Neural cell (in vitro differentiated cells): ENCODE measurements around the gene MMAB. TPM values are rescaled to one million over a fixed set of nuclear protein-coding genes. Genes with fewer than 3 reads are reported as not detected.

Experiments used
- H2AFZ ChIP-seq: fragments of 200-600, 300-800 bp; sonication (generic), shearing (Covaris generic); 2 replicates; pipeline ENCODE4 v1.6.0; 2014; ENCODE audit warnings: low read depth, mild to moderate bottlenecking, antibody characterized with exemption, low read length, moderate library complexity
- H3F3A ChIP-seq: fragments of 200-600 bp; shearing (Covaris generic); 2 replicates; pipeline ENCODE4 v1.6.1; 2016; ENCODE audit warnings: mild to moderate bottlenecking, moderate library complexity, mixed read lengths, antibody characterized with exemption, low read length; ENCODE audit not compliant: insufficient read depth, poor library complexity, severe bottlenecking
- H3K27ac ChIP-seq: fragments of 200-600, 300-800 bp; sonication (generic), shearing (Covaris generic); 2 replicates; pipeline ENCODE4 v1.5.1; 2014; ENCODE audit warnings: mild to moderate bottlenecking, low read length, moderate library complexity
- H3K27me3 ChIP-seq: fragments of 300-800, 200-600 bp; sonication (generic), shearing (Covaris generic); 2 replicates; pipeline ENCODE4 v1.6.0; 2014; ENCODE audit warnings: mild to moderate bottlenecking, low read depth, low read length, moderate library complexity; ENCODE audit not compliant: insufficient read depth
- H3K36me3 ChIP-seq: fragments of 300-800, 200-600 bp; sonication (generic), shearing (Covaris generic); 2 replicates; pipeline ENCODE4 v1.5.1; 2014; ENCODE audit warnings: mild to moderate bottlenecking, antibody characterized with exemption, low read length, moderate library complexity; ENCODE audit not compliant: insufficient read depth
- H3K4me2 ChIP-seq: fragments of 300-800, 200-600 bp; sonication (generic), shearing (Covaris generic); 2 replicates; pipeline ENCODE4 v1.6.0; 2014; ENCODE audit warnings: mild to moderate bottlenecking, low read length
- H3K4me3 ChIP-seq: fragments of 300-800, 200-600 bp; sonication (generic), shearing (Covaris generic); 2 replicates; pipeline ENCODE4 v1.5.1; 2014; ENCODE audit warnings: mild to moderate bottlenecking, low read length, moderate library complexity
- H3K79me2 ChIP-seq: fragments of 200-600 bp; shearing (Covaris generic); replicated peaks from 2 replicates; pipeline ENCODE4 v1.6.0; 2014; ENCODE audit warnings: mild to moderate bottlenecking, low read length, moderate library complexity; ENCODE audit not compliant: insufficient read depth
- H3K9ac ChIP-seq: fragments of 300-800, 200-600 bp; sonication (generic), shearing (Covaris generic); 2 replicates; pipeline ENCODE4 v1.6.1; 2016; ENCODE audit warnings: mild to moderate bottlenecking, low read length, mixed read lengths
- H3K9me2 ChIP-seq: fragments of 200-600 bp; shearing (Covaris generic); 2 replicates; pipeline ENCODE4 v1.6.1; 2016; ENCODE audit warnings: mild to moderate bottlenecking, low read length, mixed read lengths; ENCODE audit not compliant: insufficient read depth
- H3K9me3 ChIP-seq: fragments of 200-600, 300-800 bp; sonication (generic), shearing (Covaris generic); 2 replicates; pipeline ENCODE4 v1.6.1; 2016; ENCODE audit warnings: mild to moderate bottlenecking, mixed run types, low read length, moderate library complexity, mixed read lengths
- H4K20me1 ChIP-seq: fragments of 200-600 bp; shearing (Covaris generic); 2 replicates; pipeline ENCODE4 v1.6.1; 2016; ENCODE audit warnings: mild to moderate bottlenecking, mixed run types; ENCODE audit not compliant: insufficient read depth
- EP300 ChIP-seq: fragments of 450-650 bp; conservative IDR thresholded peaks from 2 replicates; pipeline ENCODE4 v1.6.1; 2014; ENCODE audit warnings: antibody characterized with exemption, mild to moderate bottlenecking, moderate library complexity; ENCODE audit not compliant: poor library complexity, severe bottlenecking
- EZH2 ChIP-seq: fragments of 200-600, 300-800 bp; shearing (Covaris generic), sonication (generic); IDR thresholded peaks from 2 replicates; pipeline ENCODE4 v1.6.1; 2014; ENCODE audit warnings: antibody characterized with exemption, low read length, borderline replicate concordance, mild to moderate bottlenecking; ENCODE audit not compliant: insufficient read depth, poor library complexity, severe bottlenecking
- MXI1 ChIP-seq: fragments of 450-650 bp; conservative IDR thresholded peaks from 2 replicates; pipeline ENCODE4 v1.6.1; 2014; ENCODE audit warnings: antibody characterized with exemption, mild to moderate bottlenecking; ENCODE audit not compliant: poor library complexity, severe bottlenecking
- POLR2AphosphoS5 ChIP-seq: IDR thresholded peaks from 2 replicates; pipeline ENCODE4 v1.6.1; 2012
- RAD21 ChIP-seq: fragments of 450-650 bp; conservative IDR thresholded peaks from 2 replicates; pipeline ENCODE4 v1.6.1; 2014; ENCODE audit warnings: antibody characterized with exemption, mild to moderate bottlenecking, moderate library complexity
- SMC3 ChIP-seq: fragments of 450-650 bp; conservative IDR thresholded peaks from 2 replicates; pipeline ENCODE4 v1.6.1; 2014; ENCODE audit warnings: antibody characterized with exemption, mild to moderate bottlenecking, moderate library complexity; ENCODE audit not compliant: poor library complexity
- TAF1 ChIP-seq: IDR thresholded peaks from 2 replicates; pipeline ENCODE4 v1.6.1; 2012; ENCODE audit warnings: low read depth
- polyA plus RNA-seq: library from polyadenylated mRNA; depleted of rRNA; stranded (reverse); fragments of >200 nt; gene quantifications from 2 replicates; pipeline ENCODE4 v1.2.3, GENCODE V29; 2014
- TF ChIP-seq, protein P1 (sequence below): fragments of 450-650 bp; IDR thresholded peaks from 2 replicates; pipeline ENCODE4 v1.5.1; 2014; ENCODE audit warnings: antibody characterized with exemption, mild to moderate bottlenecking, moderate library complexity; ENCODE audit not compliant: poor library complexity, severe bottlenecking
- TF ChIP-seq, protein P2 (sequence below): IDR thresholded peaks from 2 replicates; pipeline ENCODE4 v1.6.1; 2012; ENCODE audit warnings: borderline replicate concordance

Gene MMAB
- polyA plus RNA-seq, 1 donor from 2014 or later = 52.6 TPM

DNA sequence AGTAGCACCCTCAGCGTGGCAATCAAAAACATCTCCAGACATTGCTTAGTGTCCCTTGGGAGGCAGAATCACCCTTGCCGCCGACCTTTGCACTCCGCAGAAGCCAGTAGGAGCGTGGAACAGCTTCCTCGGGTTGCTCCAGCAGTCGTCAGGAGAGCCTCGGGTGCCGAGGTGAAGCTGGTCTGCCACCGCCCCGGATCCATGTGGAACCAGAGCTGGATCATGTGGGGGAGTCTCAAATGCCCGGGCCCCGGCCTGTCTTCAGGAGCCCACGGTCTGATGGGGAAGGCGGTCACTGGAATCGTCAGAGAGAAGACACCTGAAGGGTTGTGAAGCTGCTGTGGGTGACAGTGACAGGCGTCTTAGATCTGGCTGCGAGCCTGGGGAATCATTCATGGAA is 14.6 kb upstream of the MMAB start:
- TF ChIP-seq EP300 (no peak), RAD21 (no peak), EZH2 (no peak), SMC3 (no peak)
- TF ChIP-seq, protein P1, sequence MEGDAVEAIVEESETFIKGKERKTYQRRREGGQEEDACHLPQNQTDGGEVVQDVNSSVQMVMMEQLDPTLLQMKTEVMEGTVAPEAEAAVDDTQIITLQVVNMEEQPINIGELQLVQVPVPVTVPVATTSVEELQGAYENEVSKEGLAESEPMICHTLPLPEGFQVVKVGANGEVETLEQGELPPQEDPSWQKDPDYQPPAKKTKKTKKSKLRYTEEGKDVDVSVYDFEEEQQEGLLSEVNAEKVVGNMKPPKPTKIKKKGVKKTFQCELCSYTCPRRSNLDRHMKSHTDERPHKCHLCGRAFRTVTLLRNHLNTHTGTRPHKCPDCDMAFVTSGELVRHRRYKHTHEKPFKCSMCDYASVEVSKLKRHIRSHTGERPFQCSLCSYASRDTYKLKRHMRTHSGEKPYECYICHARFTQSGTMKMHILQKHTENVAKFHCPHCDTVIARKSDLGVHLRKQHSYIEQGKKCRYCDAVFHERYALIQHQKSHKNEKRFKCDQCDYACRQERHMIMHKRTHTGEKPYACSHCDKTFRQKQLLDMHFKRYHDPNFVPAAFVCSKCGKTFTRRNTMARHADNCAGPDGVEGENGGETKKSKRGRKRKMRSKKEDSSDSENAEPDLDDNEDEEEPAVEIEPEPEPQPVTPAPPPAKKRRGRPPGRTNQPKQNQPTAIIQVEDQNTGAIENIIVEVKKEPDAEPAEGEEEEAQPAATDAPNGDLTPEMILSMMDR = no peak
- peaks cover 9% of the 10 kb centered on the region for H3K36me3 ChIP-seq
- no peaks in the 10 kb centered on the region for H3K9me3 ChIP-seq

DNA sequence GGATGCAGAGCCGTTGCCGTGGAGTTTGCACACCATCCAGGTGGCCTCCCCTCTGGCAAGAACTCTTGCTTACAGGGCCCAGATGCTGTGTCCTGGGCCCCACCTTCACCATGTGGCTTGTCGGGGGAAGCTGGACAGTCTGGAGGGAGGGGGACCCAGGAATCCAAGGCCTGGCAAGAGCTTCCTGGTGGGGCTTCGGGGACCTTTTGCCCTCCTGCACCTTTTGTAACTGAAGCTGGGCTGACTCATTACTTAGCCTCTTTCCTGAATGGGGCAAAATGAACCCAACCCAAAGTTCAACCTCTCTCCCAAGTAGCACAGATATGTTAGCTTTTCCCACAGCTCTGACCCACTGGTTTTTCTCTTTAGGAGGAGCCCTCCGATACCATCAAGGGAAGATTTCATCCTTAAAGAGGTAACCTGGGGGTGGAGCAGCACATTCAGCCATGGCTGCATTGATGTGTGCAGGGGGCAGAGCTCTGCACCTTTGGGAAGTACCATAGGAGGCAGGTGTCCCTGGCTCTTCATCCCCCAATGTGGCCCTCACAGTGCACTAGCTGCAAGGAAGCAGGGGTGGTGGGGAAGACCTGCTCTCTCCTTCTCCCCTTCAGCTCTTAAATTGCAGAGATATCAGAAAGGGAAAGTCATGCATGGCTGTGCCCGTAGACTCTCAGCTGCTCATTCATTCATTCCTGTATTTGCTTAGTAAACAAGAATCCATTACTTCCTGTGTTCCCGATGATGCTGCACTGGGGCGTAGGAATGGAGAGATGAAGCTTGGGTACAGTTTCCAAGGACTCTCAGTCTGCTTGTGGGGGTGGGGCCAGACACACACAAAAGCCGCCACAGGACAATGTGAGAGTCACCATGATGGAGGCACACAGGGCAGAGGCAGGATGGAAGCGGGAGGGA is 13.3 kb upstream of the MMAB start:
- Histone ChIP-seq H3K27me3 (no peaks in the 10 kb centered on the region), H3K36me3 (peaks cover 9% of the 10 kb centered on the region), H3K79me2 (no peaks in the 10 kb centered on the region), H2AFZ (no peak overlapping the region), H4K20me1 (no peaks in the 10 kb centered on the region), H3K4me3 (no peak overlapping the region), H3K9ac (no peak overlapping the region), H3K9me3 (no peaks in the 10 kb centered on the region), H3K27ac (no peak overlapping the region), H3K4me2 (no peak overlapping the region), H3F3A (no peaks in the 10 kb centered on the region), H3K9me2 (no peaks in the 10 kb centered on the region)
- TF ChIP-seq SMC3 (no peak), MXI1 (no peak), POLR2AphosphoS5 (no peak), EZH2 (no peak), EP300 (no peak), RAD21 (no peak), TAF1 (no peak)
- TF ChIP-seq, protein P2, sequence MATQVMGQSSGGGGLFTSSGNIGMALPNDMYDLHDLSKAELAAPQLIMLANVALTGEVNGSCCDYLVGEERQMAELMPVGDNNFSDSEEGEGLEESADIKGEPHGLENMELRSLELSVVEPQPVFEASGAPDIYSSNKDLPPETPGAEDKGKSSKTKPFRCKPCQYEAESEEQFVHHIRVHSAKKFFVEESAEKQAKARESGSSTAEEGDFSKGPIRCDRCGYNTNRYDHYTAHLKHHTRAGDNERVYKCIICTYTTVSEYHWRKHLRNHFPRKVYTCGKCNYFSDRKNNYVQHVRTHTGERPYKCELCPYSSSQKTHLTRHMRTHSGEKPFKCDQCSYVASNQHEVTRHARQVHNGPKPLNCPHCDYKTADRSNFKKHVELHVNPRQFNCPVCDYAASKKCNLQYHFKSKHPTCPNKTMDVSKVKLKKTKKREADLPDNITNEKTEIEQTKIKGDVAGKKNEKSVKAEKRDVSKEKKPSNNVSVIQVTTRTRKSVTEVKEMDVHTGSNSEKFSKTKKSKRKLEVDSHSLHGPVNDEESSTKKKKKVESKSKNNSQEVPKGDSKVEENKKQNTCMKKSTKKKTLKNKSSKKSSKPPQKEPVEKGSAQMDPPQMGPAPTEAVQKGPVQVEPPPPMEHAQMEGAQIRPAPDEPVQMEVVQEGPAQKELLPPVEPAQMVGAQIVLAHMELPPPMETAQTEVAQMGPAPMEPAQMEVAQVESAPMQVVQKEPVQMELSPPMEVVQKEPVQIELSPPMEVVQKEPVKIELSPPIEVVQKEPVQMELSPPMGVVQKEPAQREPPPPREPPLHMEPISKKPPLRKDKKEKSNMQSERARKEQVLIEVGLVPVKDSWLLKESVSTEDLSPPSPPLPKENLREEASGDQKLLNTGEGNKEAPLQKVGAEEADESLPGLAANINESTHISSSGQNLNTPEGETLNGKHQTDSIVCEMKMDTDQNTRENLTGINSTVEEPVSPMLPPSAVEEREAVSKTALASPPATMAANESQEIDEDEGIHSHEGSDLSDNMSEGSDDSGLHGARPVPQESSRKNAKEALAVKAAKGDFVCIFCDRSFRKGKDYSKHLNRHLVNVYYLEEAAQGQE = no peak
- TF ChIP-seq, protein P1 = no peak

More for the DNA sequence above, 14.6 kb upstream of the MMAB start:
- no peaks in the 10 kb centered on the region for H3K9me2 ChIP-seq
- no peak overlapping the region for H3K4me2 ChIP-seq
- no peaks in the 10 kb centered on the region for H3K79me2 ChIP-seq
- no peak overlapping the region for H3K27ac ChIP-seq
- no peak overlapping the region for H2AFZ ChIP-seq
- H4K20me1 ChIP-seq = no peaks in the 10 kb centered on the region
- H3K4me3 ChIP-seq = no peak overlapping the region
- H3K9ac ChIP-seq = no peak overlapping the region
- no peaks in the 10 kb centered on the region for H3K27me3 ChIP-seq
- no peaks in the 10 kb centered on the region for H3F3A ChIP-seq
